ENCODE results near the gene NPAS3. TPM values are rescaled to one million over a fixed set of nuclear protein-coding genes. Genes with fewer than 3 reads are reported as not detected.

NPAS3 gene
- total RNA-seq, 6 experiments from 2014 or later: 0.11 to 0.83 (median 0.21) TPM; not detected in 2

DNA sequence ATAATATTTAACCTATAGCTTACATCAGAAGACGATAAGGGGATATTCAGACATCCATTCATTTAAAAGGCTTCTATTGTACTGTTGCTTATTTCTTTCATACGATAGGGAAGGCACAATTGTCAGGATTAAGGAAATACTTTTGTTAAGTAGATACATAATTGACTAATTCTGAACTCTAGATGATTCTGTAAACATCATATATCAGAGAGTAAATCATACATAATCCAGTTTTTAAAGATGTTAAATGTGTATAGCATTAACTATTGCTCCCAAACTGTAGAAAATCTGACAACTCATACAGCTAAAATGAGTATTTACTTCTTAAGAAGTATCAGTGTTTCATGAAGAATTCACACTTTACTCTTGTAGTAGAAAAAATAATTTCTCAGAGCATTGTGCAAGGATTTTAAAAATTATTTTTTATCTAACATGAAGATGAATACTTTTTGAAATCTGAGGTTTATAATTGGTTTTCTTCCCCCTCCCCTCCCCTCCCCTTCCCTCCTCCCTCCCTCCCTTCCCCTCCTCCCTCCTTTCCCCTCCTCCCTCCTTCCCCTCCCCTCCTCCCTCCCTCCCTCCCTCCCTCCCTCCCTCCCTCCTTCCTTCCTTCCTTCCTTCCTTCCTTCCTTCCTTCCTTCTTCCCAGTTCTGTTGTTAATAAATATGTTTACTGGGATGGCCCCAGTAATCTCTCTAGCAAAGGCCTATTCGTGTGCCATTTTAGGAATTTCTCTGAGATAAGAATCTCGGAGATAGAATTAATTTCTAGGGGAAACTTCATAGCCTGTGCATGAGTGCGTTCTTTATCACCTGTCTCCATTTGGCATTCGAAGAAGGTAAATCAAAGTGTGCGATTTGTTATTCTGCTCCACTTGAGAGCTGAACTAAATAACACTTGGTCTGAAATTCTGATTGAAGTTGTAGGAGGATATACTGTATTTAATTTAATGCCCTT is 2.3 kb downstream of the NPAS3 start:
- 63% methylated on average over 7 of the region's 7 CpGs for WGBS (ENCODE audit: insufficient coverage, low coverage, low lambda C conversion rate, missing lambda C conversion rate)
- no peak for DNase-seq
- H3K4me1 ChIP-seq: peaks cover 0 to 7% (median 0%) of the 10 kb centered on the region in 4 donors
- no peaks in the 10 kb centered on the region for H3K36me3 ChIP-seq
- no peak overlapping the region for H3K27ac ChIP-seq
- no peak overlapping the region for H3K4me3 ChIP-seq
- H3K27me3 ChIP-seq: peaks cover 0 to 11% of the 10 kb centered on the region in 2 donors
- TF ChIP-seq, protein P1, sequence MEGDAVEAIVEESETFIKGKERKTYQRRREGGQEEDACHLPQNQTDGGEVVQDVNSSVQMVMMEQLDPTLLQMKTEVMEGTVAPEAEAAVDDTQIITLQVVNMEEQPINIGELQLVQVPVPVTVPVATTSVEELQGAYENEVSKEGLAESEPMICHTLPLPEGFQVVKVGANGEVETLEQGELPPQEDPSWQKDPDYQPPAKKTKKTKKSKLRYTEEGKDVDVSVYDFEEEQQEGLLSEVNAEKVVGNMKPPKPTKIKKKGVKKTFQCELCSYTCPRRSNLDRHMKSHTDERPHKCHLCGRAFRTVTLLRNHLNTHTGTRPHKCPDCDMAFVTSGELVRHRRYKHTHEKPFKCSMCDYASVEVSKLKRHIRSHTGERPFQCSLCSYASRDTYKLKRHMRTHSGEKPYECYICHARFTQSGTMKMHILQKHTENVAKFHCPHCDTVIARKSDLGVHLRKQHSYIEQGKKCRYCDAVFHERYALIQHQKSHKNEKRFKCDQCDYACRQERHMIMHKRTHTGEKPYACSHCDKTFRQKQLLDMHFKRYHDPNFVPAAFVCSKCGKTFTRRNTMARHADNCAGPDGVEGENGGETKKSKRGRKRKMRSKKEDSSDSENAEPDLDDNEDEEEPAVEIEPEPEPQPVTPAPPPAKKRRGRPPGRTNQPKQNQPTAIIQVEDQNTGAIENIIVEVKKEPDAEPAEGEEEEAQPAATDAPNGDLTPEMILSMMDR (IDR thresholded peaks at IDR 0.05): no peak
- TF ChIP-seq POLR2A (IDR thresholded peaks at IDR 0.05): no peak
- ATAC-seq: no peak
- intact Hi-C loops (cut with DNase I): no loop called here
- H3K9me3 ChIP-seq: no peaks in the 10 kb centered on the region

DNA sequence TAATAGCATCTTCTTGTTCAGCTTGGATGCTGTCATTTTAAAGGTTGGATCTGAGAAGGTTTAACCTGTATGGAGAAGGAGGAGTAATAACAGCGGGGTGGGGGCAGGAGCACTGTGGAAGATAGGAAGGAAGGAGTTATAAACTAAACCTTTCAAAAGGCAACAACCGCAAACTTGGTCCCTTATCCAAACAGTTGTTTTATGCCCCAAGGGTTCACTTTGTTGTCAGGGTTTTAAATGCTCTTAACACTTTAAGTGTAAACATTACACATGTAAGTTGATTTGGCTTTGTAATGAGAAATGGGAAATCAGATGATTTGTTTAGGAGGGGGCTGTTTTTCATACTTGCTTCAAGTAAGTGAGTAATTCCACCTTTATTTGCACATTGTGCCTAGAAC is 3.0 kb downstream of the NPAS3 start:
- Histone ChIP-seq H3K27ac (no peak overlapping the region), H3K4me1 (peaks cover 0 to 7% (median 0%) of the 10 kb centered on the region in 4 donors), H3K4me3 (no peak overlapping the region), H3K36me3 (no peaks in the 10 kb centered on the region), H3K9me3 (no peaks in the 10 kb centered on the region), H3K27me3 (peaks cover 0 to 6% of the 10 kb centered on the region in 2 donors)
- ATAC-seq: no peak
- intact Hi-C loops (cut with DNase I): no loop called here
- TF ChIP-seq, protein P1 (IDR thresholded peaks at IDR 0.05): no peak
- TF ChIP-seq POLR2A (IDR thresholded peaks at IDR 0.05): no peak
- WGBS (ENCODE audit: insufficient coverage, low coverage, low lambda C conversion rate, missing lambda C conversion rate): 72% methylated on average over 2 of the region's 2 CpGs
- no peak for DNase-seq

DNA sequence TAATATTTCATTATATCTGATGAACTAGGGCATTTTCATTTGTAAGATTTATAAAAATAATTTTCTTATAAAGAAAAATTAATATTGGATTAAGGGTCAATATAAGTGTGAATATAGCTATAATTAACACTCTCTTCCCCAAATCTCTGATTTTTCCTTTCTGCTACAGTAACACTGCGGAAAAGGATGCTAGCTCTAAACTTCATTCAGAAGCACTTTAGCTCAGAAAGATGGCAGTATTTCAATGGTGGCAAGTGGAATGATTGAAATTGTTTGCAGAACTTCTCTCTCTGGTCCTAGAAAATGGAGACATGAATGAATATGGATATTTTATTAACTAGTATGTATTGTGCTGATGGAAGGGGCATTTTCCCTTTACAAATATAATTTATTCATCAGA is 8.4 kb downstream of the NPAS3 start:
- Histone ChIP-seq H3K9me3 (no peaks in the 10 kb centered on the region), H3K27ac (no peak overlapping the region), H3K4me3 (no peak overlapping the region), H3K27me3 (peaks cover 0 to 2% of the 10 kb centered on the region in 2 donors), H3K36me3 (no peaks in the 10 kb centered on the region), H3K4me1 (no peaks in the 10 kb centered on the region)
- DNase-seq: no peak
- no peak for TF ChIP-seq POLR2A (IDR thresholded peaks at IDR 0.05)
- TF ChIP-seq, protein P1 (IDR thresholded peaks at IDR 0.05): no peak
- intact Hi-C loops (cut with DNase I): no loop called here
- 100% methylated on average over 1 of the region's 1 CpG for WGBS (ENCODE audit: insufficient coverage, low coverage, low lambda C conversion rate, missing lambda C conversion rate)
- no peak for ATAC-seq

- Histone ChIP-seq H3K4me3 (no peak overlapping the region), H3K27ac (no peak overlapping the region), H3K9me3 (no peaks in the 10 kb centered on the region), H3K36me3 (no peaks in the 10 kb centered on the region), H3K4me1 (no peaks in the 10 kb centered on the region), H3K27me3 (peaks cover 0 to 2% of the 10 kb centered on the region in 2 donors)
- ATAC-seq (no peak), DNase-seq (no peak)
- WGBS (ENCODE audit: insufficient coverage, low coverage, low lambda C conversion rate, missing lambda C conversion rate): 31% methylated on average over 2 of the region's 2 CpGs
- TF ChIP-seq, protein P1 (IDR thresholded peaks at IDR 0.05): no peak
- no peak for TF ChIP-seq POLR2A (IDR thresholded peaks at IDR 0.05)
- intact Hi-C loops (cut with DNase I): no loop called here
Observed at GRCh38 chr14:32947792-32948191, 9.1 kb downstream of the NPAS3 start.
